Body of pancreas (tissue), 4 donors: Measurements from ENCODE around the gene ZG16B. TPM values are rescaled to one million over a fixed set of nuclear protein-coding genes. Genes with fewer than 3 reads are reported as not detected.

ENCODE experiments used
- ATAC-seq: fragments of 150-250 bp; one replicate; pipeline ENCODE4 v1.9.1; 2016
- DNase-seq, 4 donors: peaks; one replicate each; pipeline ENCODE4 v3.0.0-alpha.2; 2019
- H3K27ac ChIP-seq, 4 donors: fragments of 200-600 bp; sonication (generic); 1 replicate in 3 of 4; 2 replicates in 1 of 4; pipeline versions ENCODE4 v1.5.1 to v1.6.1; 2016 to 2019; ENCODE audit warnings: mild to moderate bottlenecking in 1 of 4, mixed read lengths in 1 of 4, moderate library complexity in 1 of 4
- H3K27me3 ChIP-seq, 2 donors: fragments of 200-600 bp; sonication (generic); one replicate each; pipeline ENCODE4 v1.6.0; 2016; ENCODE audit warnings: mild to moderate bottlenecking in 1 of 2
- H3K36me3 ChIP-seq, 2 donors: fragments of 200-600 bp; sonication (generic); replicated peaks in 1 of 2; 2 replicates each; pipeline ENCODE4 v1.5.1; 2016; ENCODE audit warnings: low read depth in 2 of 2; ENCODE audit not compliant: insufficient read depth in 1 of 2
- H3K4me1 ChIP-seq: fragments of 200-600 bp; sonication (generic); one replicate; pipeline ENCODE4 v1.6.0; 2016
- H3K4me3 ChIP-seq, 2 donors: fragments of 200-600 bp; sonication (generic); 1 replicate in 1 of 2; 2 replicates in 1 of 2; pipeline ENCODE4 v1.5.1; 2016 to 2019
- H3K9me3 ChIP-seq, 3 donors: fragments of 200-600 bp; sonication (generic); 1 replicate in 2 of 3; 2 replicates in 1 of 3; pipeline ENCODE4 v1.5.1; 2016
- POLR2A ChIP-seq, 3 donors: fragments of 450-650 bp; IDR thresholded peaks; one replicate each; pipeline ENCODE4 v1.6.1; 2016; ENCODE audit warnings: antibody characterized with exemption in 3 of 3, mild to moderate bottlenecking in 2 of 3
- WGBS, 2 donors: methylation state at CpG; one replicate each; pipeline ENCODE4 v1.1.5; 2017; 5-methylcytosine and 5-hydroxymethylcytosine counted together
- intact Hi-C: fragments of 100-400 bp; cut with DNase I; formaldehyde crosslinking; loops from one replicate; pipeline ENCODE4 v1.15.1; 2023
- total RNA-seq, 2 donors: library from RNA; depleted of rRNA; stranded (reverse); fragments of >200 nt; gene quantifications; one replicate each; pipeline ENCODE4 v1.1.0, GENCODE V29; 2016
- TF ChIP-seq, protein P1 (sequence below), 7 experiments: fragments of 450-650 bp in 4 of 7; fragments of 200-600 bp in 3 of 7; sonication (generic) in 3 of 7; IDR thresholded peaks; one replicate each; pipeline ENCODE4 v1.5.1; 2016 to 2019; ENCODE audit warnings: antibody characterized with exemption in 7 of 7

The ZG16B gene
- total RNA-seq, 2 donors from 2014 or later = not detected

DNA sequence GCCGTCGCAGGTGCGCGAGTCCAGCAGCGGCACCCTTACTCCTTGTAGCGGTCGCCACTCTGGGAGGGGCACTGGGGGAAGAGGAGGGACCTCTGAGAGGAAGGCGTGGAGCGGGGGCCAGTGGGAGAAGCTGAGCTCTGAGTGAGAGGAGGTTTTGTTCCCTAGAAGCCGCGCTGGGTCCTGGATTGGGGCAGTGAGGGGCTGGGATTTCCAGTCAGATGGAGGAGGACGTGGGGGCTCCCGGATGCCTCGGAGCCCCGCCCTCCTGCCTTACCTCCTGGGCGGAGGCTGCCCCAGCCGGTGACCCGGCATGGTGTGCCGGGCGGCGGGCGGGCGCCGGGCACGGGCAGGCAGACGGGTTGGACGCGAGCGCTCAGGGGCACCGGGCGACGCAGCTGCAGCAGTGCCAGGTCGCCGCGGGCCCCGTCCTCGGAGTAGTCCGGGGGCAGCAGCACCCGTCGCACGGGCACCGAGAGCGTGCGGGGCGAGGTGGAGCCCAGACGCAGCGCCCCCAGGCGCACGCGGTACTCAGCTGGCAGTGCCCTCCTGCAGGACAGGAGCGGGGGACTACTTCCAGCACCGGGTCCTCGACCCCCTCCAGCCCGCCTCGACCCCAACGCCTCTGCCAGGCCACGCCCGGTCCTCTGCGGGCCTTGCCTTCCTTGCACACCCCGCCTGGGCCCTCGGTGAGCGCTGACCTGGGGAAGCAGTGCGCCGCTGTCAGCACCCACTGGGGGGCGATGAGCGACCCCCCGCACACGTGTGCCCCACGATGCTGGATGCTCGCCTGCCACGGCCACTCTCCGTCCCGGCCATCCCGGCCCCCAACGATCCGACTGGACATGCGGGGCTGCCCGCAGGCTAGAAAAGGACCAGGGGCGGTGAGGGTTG lies 44.8 kb upstream of the ZG16B start:
- WGBS, 2 donors = 0 to 9% methylated on average over 1 to 78 of the region's 79 CpGs
- H3K27me3 ChIP-seq = peaks cover 0 to 20% of the 10 kb centered on the region in 2 donors
- H3K9me3 ChIP-seq = no peaks in the 10 kb centered on the region
- H3K4me3 ChIP-seq = no peak overlapping the region
- no peaks in the 10 kb centered on the region for H3K36me3 ChIP-seq
- DNase-seq (no peak), ATAC-seq (peak; percentile 40)
- peaks cover 17% of the 10 kb centered on the region for H3K4me1 ChIP-seq
- intact Hi-C loops = no loop called here
- TF ChIP-seq, protein P1, sequence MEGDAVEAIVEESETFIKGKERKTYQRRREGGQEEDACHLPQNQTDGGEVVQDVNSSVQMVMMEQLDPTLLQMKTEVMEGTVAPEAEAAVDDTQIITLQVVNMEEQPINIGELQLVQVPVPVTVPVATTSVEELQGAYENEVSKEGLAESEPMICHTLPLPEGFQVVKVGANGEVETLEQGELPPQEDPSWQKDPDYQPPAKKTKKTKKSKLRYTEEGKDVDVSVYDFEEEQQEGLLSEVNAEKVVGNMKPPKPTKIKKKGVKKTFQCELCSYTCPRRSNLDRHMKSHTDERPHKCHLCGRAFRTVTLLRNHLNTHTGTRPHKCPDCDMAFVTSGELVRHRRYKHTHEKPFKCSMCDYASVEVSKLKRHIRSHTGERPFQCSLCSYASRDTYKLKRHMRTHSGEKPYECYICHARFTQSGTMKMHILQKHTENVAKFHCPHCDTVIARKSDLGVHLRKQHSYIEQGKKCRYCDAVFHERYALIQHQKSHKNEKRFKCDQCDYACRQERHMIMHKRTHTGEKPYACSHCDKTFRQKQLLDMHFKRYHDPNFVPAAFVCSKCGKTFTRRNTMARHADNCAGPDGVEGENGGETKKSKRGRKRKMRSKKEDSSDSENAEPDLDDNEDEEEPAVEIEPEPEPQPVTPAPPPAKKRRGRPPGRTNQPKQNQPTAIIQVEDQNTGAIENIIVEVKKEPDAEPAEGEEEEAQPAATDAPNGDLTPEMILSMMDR (IDR thresholded peaks at IDR 0.05) = no peak
- TF ChIP-seq POLR2A (IDR thresholded peaks at IDR 0.05) = no peak
- H3K27ac ChIP-seq = no peak overlapping the region

DNA sequence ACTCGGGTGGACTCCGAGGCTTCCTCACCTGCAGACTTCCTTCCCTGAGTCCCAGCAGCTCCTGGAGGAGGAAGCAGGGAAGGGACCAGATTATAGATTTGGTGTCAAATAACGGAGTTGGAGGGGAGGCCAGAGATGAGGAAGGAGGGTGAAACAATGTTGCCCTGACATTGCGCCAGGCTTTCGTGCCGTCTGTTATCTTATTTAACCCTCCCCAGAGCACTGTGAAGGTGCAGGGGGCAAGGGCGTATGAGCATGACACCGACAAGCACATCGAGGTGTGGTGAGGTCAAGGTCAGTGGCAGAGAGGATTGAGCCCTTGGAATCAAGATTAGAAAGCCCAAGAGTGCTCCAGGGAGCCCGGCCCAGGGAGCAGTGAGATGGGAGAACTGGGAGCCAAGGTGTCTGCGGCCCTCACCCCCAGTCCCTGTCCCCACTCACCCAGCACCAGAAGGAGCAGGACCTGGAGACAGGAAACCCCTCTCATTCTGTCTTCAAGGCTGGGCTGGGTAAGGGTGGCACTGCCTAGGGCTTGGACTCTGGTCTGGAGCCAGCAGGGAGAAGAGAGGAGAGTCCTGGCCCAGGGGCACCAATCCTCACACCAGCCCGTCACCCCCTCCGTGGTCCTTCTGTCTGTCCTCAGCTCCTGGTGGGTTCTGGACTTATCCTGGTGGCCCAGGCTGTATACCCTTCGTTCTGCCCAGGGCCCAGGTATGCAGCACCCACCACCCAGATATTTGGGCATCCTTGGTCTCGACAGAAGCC lies 43.9 kb upstream of the ZG16B start:
- H3K4me3 ChIP-seq = no peak overlapping the region
- no peak overlapping the region for H3K27ac ChIP-seq
- no peaks in the 10 kb centered on the region for H3K9me3 ChIP-seq
- TF ChIP-seq, protein P1 (IDR thresholded peaks at IDR 0.05) = no peak
- TF ChIP-seq POLR2A (IDR thresholded peaks at IDR 0.05) = no peak
- peaks cover 0 to 20% of the 10 kb centered on the region in 2 donors for H3K27me3 ChIP-seq
- H3K4me1 ChIP-seq = peaks cover 17% of the 10 kb centered on the region
- DNase-seq = no peak
- no peak for ATAC-seq
- WGBS, 2 donors = 25 to 34% methylated on average over 12 to 15 of the region's 15 CpGs
- intact Hi-C loops = no loop called here
- H3K36me3 ChIP-seq = no peaks in the 10 kb centered on the region

DNA sequence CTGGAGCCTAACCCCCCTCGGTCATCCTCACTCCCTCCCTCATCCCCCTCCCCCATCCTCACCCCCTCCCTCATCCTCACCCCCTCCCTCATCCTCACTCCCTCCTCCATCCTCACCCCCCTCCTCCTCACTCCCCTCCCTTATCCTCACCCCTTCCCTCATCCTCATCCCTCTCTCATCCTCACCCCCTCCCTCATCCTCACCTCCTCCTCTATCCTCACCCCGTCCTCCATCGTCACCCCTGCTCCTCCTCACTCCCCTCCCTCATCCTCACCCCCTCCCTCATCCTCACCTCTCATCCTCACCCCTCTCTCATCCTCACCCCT lies 43.3 kb upstream of the ZG16B start:
- Histone ChIP-seq H3K27ac (no peak overlapping the region), H3K27me3 (peaks cover 0 to 20% of the 10 kb centered on the region in 2 donors), H3K9me3 (no peaks in the 10 kb centered on the region), H3K36me3 (no peaks in the 10 kb centered on the region), H3K4me1 (peaks cover 17% of the 10 kb centered on the region), H3K4me3 (no peak overlapping the region)
- DNase-seq (no peak), ATAC-seq (no peak)
- no peak for TF ChIP-seq POLR2A (IDR thresholded peaks at IDR 0.05)
- TF ChIP-seq, protein P1 (IDR thresholded peaks at IDR 0.05) = no peak
- intact Hi-C loops = no loop called here
- 41 to 75% methylated on average over 1 to 3 of the region's 3 CpGs for WGBS, 2 donors

DNA sequence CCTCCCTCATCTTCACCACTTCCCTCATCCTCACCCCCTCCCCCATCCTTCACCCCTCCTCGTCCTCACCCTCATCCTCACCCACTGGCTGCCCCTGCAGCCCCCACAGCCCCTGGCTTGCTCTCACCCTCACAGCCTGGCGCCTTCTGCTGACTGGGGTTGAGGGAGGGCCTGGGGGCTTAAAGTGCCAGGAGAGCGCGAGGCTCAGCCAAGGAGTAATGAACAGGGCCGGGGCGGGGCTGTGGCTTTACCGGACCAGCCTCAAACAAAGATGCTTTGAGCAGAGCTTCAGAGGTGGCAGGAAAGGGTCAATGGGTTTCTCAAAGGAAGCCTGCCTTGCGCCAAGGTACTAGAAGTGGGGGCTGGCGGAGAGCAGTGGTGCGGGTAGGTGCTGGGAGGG lies 42.7 kb upstream of the ZG16B start, which contains the start of gene PRSS33:
TSS of gene PRSS33 (minus strand) at position 155 of the 400 bp plus-strand sequence. CDS start 1,013 bp downstream, outside the sequence.
- intact Hi-C loops = no loop called here
- TF ChIP-seq, protein P1 (IDR thresholded peaks at IDR 0.05) = no peak
- no peak for TF ChIP-seq POLR2A (IDR thresholded peaks at IDR 0.05)
- 15 to 21% methylated on average over 9 of the region's 10 CpGs for WGBS, 2 donors
- no peak within 1 kb of the TSS for H3K27ac ChIP-seq
- ATAC-seq (no peak), DNase-seq (no peak)
- H3K4me3 ChIP-seq = no peak within 1 kb of the TSS
- no peaks in the 10 kb centered on the region for H3K36me3 ChIP-seq
- no peaks in the 10 kb centered on the region for H3K9me3 ChIP-seq
- H3K4me1 ChIP-seq = peaks cover 17% of the 10 kb centered on the region
- H3K27me3 ChIP-seq = peaks cover 0 to 20% of the 10 kb centered on the region in 2 donors
